Left ventricle myocardium inferior (tissue), 1 donor: Measurements from ENCODE around the gene ACP1. TPM values are rescaled to one million over a fixed set of nuclear protein-coding genes. Genes with fewer than 3 reads are reported as not detected.

Experiments used
- DNase-seq: peaks from one replicate; pipeline ENCODE4 v3.0.0-alpha.2; 2020
- H3K27ac ChIP-seq: fragments of 200-600 bp; replicated peaks from 2 replicates; pipeline ENCODE4 v1.8.0; 2021
- H3K27me3 ChIP-seq: fragments of 200-600 bp; 2 replicates; pipeline ENCODE4 v1.8.0; 2021; ENCODE audit warnings: low read depth
- H3K36me3 ChIP-seq: fragments of 200-600 bp; 2 replicates; pipeline ENCODE4 v1.8.0; 2021
- H3K4me1 ChIP-seq: fragments of 200-600 bp; 2 replicates; pipeline ENCODE4 v1.8.0; 2021
- H3K4me3 ChIP-seq: fragments of 200-600 bp; 2 replicates; pipeline ENCODE4 v1.8.0; 2021; ENCODE audit warnings: mild to moderate bottlenecking, moderate library complexity
- H3K9me3 ChIP-seq: fragments of 200-600 bp; replicated peaks from 2 replicates; pipeline ENCODE4 v1.8.0; 2021
- CTCF ChIP-seq: fragments of 200-600 bp; IDR thresholded peaks from 2 replicates; pipeline ENCODE4 v1.8.0; 2021; ENCODE audit warnings: antibody characterized with exemption, mild to moderate bottlenecking, borderline replicate concordance
- intact Hi-C: fragments of 100-400 bp; cut with micrococcal nuclease; formaldehyde crosslinking; loops from one replicate; pipeline ENCODE4 v1.11.0; 2022
- total RNA-seq: library from RNA; stranded (reverse); fragmentation: NEBNext Ultra II Directional; extraction: Animal tissue kit (Norgen Biotek cat#: 25700); gene quantifications from one replicate; pipeline ENCODE4 v1.2.1, GENCODE V29; 2021
- donor health status: DM: no; HTN: yes; CAD: no; lungs with severe emphysema.

The ACP1 gene
- total RNA-seq, 1 donor from 2014 or later = 68.0 TPM

- no peak overlapping the region for H3K4me3 ChIP-seq
Measured at GRCh38 chr2:259789-260331, 4.9 kb upstream of the ACP1 start.

GRCh38 chr2:260507-261161 is 4.1 kb upstream of the ACP1 start:
- no peak for DNase-seq
- no peak for TF ChIP-seq CTCF
- H3K4me1 ChIP-seq = peaks cover 23% of the 10 kb centered on the region
- H3K36me3 ChIP-seq = peaks cover 11% of the 10 kb centered on the region
- intact Hi-C loops = no loop called here
- no peak overlapping the region for H3K4me3 ChIP-seq
- no peaks in the 10 kb centered on the region for H3K27me3 ChIP-seq
- H3K27ac ChIP-seq = no peak overlapping the region
- H3K9me3 ChIP-seq = peaks cover 23% of the 10 kb centered on the region

More at GRCh38 chr2:259789-260331, 4.9 kb upstream of the ACP1 start:
- no peak for TF ChIP-seq CTCF
- Histone ChIP-seq H3K27ac (no peak overlapping the region), H3K4me1 (peaks cover 16% of the 10 kb centered on the region), H3K9me3 (peaks cover 23% of the 10 kb centered on the region), H3K27me3 (no peaks in the 10 kb centered on the region), H3K36me3 (peaks cover 11% of the 10 kb centered on the region)
- intact Hi-C loops = no loop called here
- DNase-seq = no peak

- intact Hi-C loops = no loop called here
- H3K9me3 ChIP-seq = peaks cover 16% of the 10 kb centered on the region
- H3K36me3 ChIP-seq = peaks cover 11% of the 10 kb centered on the region
- TF ChIP-seq CTCF = no peak
- DNase-seq = no peak
- H3K4me1 ChIP-seq = peaks cover 38% of the 10 kb centered on the region
- no peak overlapping the region for H3K27ac ChIP-seq
- no peak overlapping the region for H3K4me3 ChIP-seq
- H3K27me3 ChIP-seq = no peaks in the 10 kb centered on the region
Measured at GRCh38 chr2:262117-262516, 2.6 kb upstream of the ACP1 start.

GRCh38 chr2:263022-263738 is 1.6 kb upstream of the ACP1 start:
- Histone ChIP-seq H3K4me1 (peaks cover 48% of the 10 kb centered on the region), H3K9me3 (peaks cover 5% of the 10 kb centered on the region), H3K27me3 (no peaks in the 10 kb centered on the region), H3K4me3 (peak overlapping the region; percentile 79), H3K36me3 (peaks cover 11% of the 10 kb centered on the region), H3K27ac (no peak overlapping the region)
- no peak for TF ChIP-seq CTCF
- intact Hi-C loops = no loop called here
- no peak for DNase-seq

- peak within 1 kb of the TSS; percentile 79 for H3K4me3 ChIP-seq
- peaks cover 55% of the 10 kb centered on the region for H3K4me1 ChIP-seq
- no peak for TF ChIP-seq CTCF
- H3K27me3 ChIP-seq = no peaks in the 10 kb centered on the region
- H3K9me3 ChIP-seq = no peaks in the 10 kb centered on the region
- intact Hi-C loops = no loop called here
- H3K36me3 ChIP-seq = peaks cover 9% of the 10 kb centered on the region
- peak within 1 kb of the TSS; percentile 84 for H3K27ac ChIP-seq
- no peak for DNase-seq
Measured at GRCh38 chr2:263774-264492, 814 bp upstream of the ACP1 start, which contains the start of gene SH3YL1. TSS of gene SH3YL1 (minus strand) at chr2:264032. CDS start at chr2:263984, 48 bp downstream.
